NT2/D1 (cell line): ENCODE data around the gene TENM3.

Experiments
- SUZ12 ChIP-seq: IDR thresholded peaks from 2 replicates; pipeline ENCODE4 v1.6.1; 2011; ENCODE audit not compliant: insufficient read length, insufficient read depth; ENCODE audit errors: extremely low read depth
- YY1 ChIP-seq: IDR thresholded peaks from 2 replicates; pipeline ENCODE4 v1.6.1; 2011; ENCODE audit not compliant: insufficient read length, insufficient read depth

GRCh38 chr4:182704948-182705347 lies 461.7 kb downstream of the TENM3 start:
- no peak for TF ChIP-seq YY1
- no peak for TF ChIP-seq SUZ12
